KMS-11 (cell line): ENCODE measurements around the gene PLXNA2.

Source experiments
- H2AFZ ChIP-seq: fragments of 200-600 bp; sonication (generic); 2 replicates; pipeline ENCODE4 v1.6.1; 2016; ENCODE audit warnings: antibody characterized with exemption, mixed run types, low read depth
- H3K27ac ChIP-seq: fragments of 200-600 bp; sonication (generic); 2 replicates; pipeline ENCODE4 v1.6.1; 2016; ENCODE audit warnings: mild to moderate bottlenecking, mixed run types
- H3K27me3 ChIP-seq: fragments of 200-600 bp; sonication (generic); 2 replicates; pipeline ENCODE4 v1.6.1; 2017; ENCODE audit warnings: mild to moderate bottlenecking, low read depth, mixed run types, moderate library complexity; ENCODE audit not compliant: insufficient read depth
- H3K36me3 ChIP-seq: fragments of 200-600 bp; sonication (generic); 2 replicates; pipeline ENCODE4 v1.6.1; 2017; ENCODE audit warnings: mild to moderate bottlenecking, mixed run types; ENCODE audit not compliant: insufficient read depth
- H3K4me1 ChIP-seq: fragments of 200-600 bp; sonication (generic); 2 replicates; pipeline ENCODE4 v1.6.1; 2016; ENCODE audit warnings: mild to moderate bottlenecking, low read depth, mixed run types; ENCODE audit not compliant: poor library complexity, severe bottlenecking
- H3K4me2 ChIP-seq: fragments of 200-600 bp; sonication (generic); 2 replicates; pipeline ENCODE4 v1.7.0; 2016; ENCODE audit warnings: mild to moderate bottlenecking, mixed run types
- H3K4me3 ChIP-seq: fragments of 200-600 bp; sonication (generic); IDR thresholded peaks from 2 replicates; pipeline ENCODE4 v1.6.1; 2017; ENCODE audit warnings: low read depth, low read length, mixed read lengths; ENCODE audit not compliant: insufficient read depth
- H3K79me2 ChIP-seq: fragments of 200-600 bp; sonication (generic); 2 replicates; pipeline ENCODE4 v1.6.1; 2016; ENCODE audit warnings: low read depth, mixed run types; ENCODE audit not compliant: insufficient read depth
- H3K9ac ChIP-seq: fragments of 200-600 bp; sonication (generic); 2 replicates; pipeline ENCODE4 v1.6.1; 2016; ENCODE audit warnings: mild to moderate bottlenecking, mixed run types
- H4K20me1 ChIP-seq: fragments of 200-600 bp; sonication (generic); 2 replicates; pipeline ENCODE4 v1.6.1; 2016; ENCODE audit warnings: mild to moderate bottlenecking, mixed run types; ENCODE audit not compliant: insufficient read depth
- TF ChIP-seq, protein P1 (sequence below): fragments of 200-600 bp; sonication (generic); conservative IDR thresholded peaks from 2 replicates; pipeline ENCODE4 v1.6.1; 2017; ENCODE audit warnings: low read depth, mild to moderate bottlenecking, antibody characterized with exemption, low read length, moderate library complexity, mixed read lengths

Gene PLXNA2

DNA sequence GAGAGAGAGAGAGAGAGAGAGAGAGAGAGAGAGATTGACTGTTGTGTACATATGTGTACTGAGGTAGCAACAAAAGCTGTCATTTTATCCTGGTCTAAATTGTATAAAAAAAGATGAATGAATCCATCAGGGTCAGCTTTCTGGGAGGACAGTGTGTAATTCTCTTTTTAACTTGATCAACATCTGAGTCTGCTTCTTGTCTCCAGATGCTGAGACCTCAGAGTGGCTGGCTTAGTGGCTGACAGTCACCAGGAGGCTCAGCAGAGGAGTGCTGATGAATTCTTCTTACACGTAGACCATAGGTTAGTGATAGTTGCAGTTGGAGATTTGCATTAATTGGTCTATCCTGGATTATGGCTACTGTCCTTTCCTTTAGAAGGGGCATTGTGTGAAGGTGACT, 28.5 kb upstream of the PLXNA2 start:
- Histone ChIP-seq H3K79me2 (no peaks in the 10 kb centered on the region), H3K27me3 (no peaks in the 10 kb centered on the region), H2AFZ (no peak overlapping the region), H3K36me3 (no peaks in the 10 kb centered on the region), H3K27ac (no peak overlapping the region), H3K4me2 (no peak overlapping the region), H3K9ac (no peak overlapping the region), H3K4me3 (no peak overlapping the region), H3K4me1 (no peaks in the 10 kb centered on the region), H4K20me1 (no peaks in the 10 kb centered on the region)
- TF ChIP-seq, protein P1, sequence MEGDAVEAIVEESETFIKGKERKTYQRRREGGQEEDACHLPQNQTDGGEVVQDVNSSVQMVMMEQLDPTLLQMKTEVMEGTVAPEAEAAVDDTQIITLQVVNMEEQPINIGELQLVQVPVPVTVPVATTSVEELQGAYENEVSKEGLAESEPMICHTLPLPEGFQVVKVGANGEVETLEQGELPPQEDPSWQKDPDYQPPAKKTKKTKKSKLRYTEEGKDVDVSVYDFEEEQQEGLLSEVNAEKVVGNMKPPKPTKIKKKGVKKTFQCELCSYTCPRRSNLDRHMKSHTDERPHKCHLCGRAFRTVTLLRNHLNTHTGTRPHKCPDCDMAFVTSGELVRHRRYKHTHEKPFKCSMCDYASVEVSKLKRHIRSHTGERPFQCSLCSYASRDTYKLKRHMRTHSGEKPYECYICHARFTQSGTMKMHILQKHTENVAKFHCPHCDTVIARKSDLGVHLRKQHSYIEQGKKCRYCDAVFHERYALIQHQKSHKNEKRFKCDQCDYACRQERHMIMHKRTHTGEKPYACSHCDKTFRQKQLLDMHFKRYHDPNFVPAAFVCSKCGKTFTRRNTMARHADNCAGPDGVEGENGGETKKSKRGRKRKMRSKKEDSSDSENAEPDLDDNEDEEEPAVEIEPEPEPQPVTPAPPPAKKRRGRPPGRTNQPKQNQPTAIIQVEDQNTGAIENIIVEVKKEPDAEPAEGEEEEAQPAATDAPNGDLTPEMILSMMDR: no peak

DNA sequence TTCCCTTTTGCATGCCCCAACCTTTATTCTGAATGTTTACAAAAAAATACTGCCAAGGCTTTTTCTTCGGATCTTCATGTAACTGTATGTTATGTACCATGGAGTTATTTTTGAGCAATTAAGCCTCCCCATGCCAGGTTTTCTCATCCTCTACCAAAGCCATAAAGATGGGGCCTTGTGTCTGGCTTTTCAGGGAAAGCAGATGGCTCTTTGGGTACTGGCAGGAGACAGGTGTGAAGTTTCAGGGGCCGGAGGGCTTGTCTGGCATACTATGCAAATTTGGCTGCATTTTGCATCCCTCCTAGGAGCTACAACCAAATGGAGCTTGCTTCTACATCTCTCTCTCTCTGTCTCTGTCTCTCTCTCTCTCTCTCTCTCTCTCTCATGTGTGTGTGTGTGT, 28.1 kb upstream of the PLXNA2 start:
- Histone ChIP-seq H3K36me3 (no peaks in the 10 kb centered on the region), H3K27me3 (no peaks in the 10 kb centered on the region), H3K27ac (no peak overlapping the region), H3K4me3 (no peak overlapping the region), H3K79me2 (no peaks in the 10 kb centered on the region), H3K9ac (no peak overlapping the region), H3K4me2 (no peak overlapping the region), H2AFZ (no peak overlapping the region), H3K4me1 (no peaks in the 10 kb centered on the region), H4K20me1 (no peaks in the 10 kb centered on the region)
- TF ChIP-seq, protein P1: no peak

DNA sequence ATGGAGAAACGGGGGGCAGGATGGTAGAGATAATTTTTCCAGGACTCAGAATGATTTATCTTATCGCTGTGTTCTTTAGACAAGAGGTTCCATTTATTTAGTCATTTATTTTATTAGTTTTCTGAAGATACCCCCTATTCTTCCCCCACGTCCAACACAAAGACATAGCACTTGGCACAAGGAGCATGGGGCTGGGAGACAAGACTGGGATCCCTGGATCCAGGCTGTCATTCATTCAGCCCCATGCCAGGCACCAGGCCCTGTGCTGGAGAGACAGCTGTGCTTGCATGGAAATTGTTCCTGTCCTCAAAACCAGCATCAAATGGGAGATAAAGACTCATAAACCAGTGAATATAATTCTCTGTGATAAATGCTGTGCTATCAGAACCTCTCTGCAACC, 27.1 kb upstream of the PLXNA2 start:
- Histone ChIP-seq H3K4me2 (no peak overlapping the region), H3K9ac (no peak overlapping the region), H2AFZ (no peak overlapping the region), H3K79me2 (no peaks in the 10 kb centered on the region), H3K27me3 (no peaks in the 10 kb centered on the region), H4K20me1 (no peaks in the 10 kb centered on the region), H3K27ac (no peak overlapping the region), H3K4me3 (no peak overlapping the region), H3K36me3 (no peaks in the 10 kb centered on the region), H3K4me1 (no peaks in the 10 kb centered on the region)
- TF ChIP-seq, protein P1: no peak

DNA sequence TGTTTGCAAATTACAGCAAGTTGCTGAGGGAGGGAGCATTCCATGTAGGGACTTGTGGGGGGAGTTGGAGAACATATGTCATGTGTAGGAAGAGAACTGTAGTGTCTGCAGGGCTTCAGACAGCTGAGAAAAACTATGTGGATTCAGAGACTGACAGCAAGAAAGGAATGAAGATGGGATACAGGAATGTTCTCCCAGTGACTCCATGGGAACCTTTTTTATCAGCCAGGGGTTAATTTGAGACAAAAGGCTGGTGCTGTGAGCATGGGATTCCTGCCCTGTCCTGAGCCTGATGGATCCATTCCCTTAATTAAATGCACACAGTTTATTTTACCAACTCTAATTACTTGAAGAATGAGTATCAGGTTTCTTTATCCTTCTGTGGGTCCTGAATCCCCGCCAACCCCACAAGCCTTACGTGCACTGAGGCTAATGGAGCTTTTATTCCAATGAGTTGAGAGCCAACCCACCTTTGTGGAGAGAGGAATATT, 26.5 kb upstream of the PLXNA2 start:
- H2AFZ ChIP-seq: no peak overlapping the region
- no peaks in the 10 kb centered on the region for H3K79me2 ChIP-seq
- no peak overlapping the region for H3K27ac ChIP-seq
- H3K4me1 ChIP-seq: no peaks in the 10 kb centered on the region
- H3K36me3 ChIP-seq: no peaks in the 10 kb centered on the region
- no peaks in the 10 kb centered on the region for H4K20me1 ChIP-seq
- TF ChIP-seq, protein P1: no peak
- no peaks in the 10 kb centered on the region for H3K27me3 ChIP-seq
- no peak overlapping the region for H3K4me2 ChIP-seq
- no peak overlapping the region for H3K4me3 ChIP-seq
- H3K9ac ChIP-seq: no peak overlapping the region
